22Rv1 (cell line): ENCODE measurements around the gene CDKAL1.

Experiments
- H3K27ac ChIP-seq: fragments of 450-650 bp; 2 replicates; pipeline ENCODE4 v1.5.1; 2017
- CTCF ChIP-seq: fragments of 450-650 bp; IDR thresholded peaks from 2 replicates; pipeline ENCODE4 v1.5.1; 2017; ENCODE audit warnings: mild to moderate bottlenecking
- ZFX ChIP-seq: fragments of 450-650 bp; IDR thresholded peaks from 2 replicates; pipeline ENCODE4 v1.6.1; 2017; ENCODE audit warnings: antibody characterized with exemption, borderline replicate concordance

CDKAL1 gene

GRCh38 chr6:20870493-20870892 lies 336.2 kb downstream of the CDKAL1 start:
- H3K27ac ChIP-seq = no peak overlapping the region
- no peak for TF ChIP-seq CTCF
- TF ChIP-seq ZFX = no peak

GRCh38 chr6:20873425-20874190 lies 339.4 kb downstream of the CDKAL1 start:
- no peak overlapping the region for H3K27ac ChIP-seq
- 0 out of 2 replicates have a peak, but pooled peaks have one; percentile 10 for TF ChIP-seq CTCF
- TF ChIP-seq ZFX = no peak

GRCh38 chr6:20875369-20875963 lies 341.2 kb downstream of the CDKAL1 start:
- no peak overlapping the region for H3K27ac ChIP-seq
- TF ChIP-seq ZFX = no peak
- peak; percentile 74 for TF ChIP-seq CTCF

- no peak for TF ChIP-seq CTCF
- TF ChIP-seq ZFX = no peak
- no peak overlapping the region for H3K27ac ChIP-seq
Observed at GRCh38 chr6:20876036-20876435, 341.8 kb downstream of the CDKAL1 start.

GRCh38 chr6:20876561-20876960 lies 342.3 kb downstream of the CDKAL1 start:
- TF ChIP-seq CTCF = no peak
- TF ChIP-seq ZFX = no peak
- no peak overlapping the region for H3K27ac ChIP-seq

- H3K27ac ChIP-seq = no peak overlapping the region
- TF ChIP-seq ZFX (no peak), CTCF (no peak)
Observed at GRCh38 chr6:20877008-20877937, 343.0 kb downstream of the CDKAL1 start.
